Astrocyte (in vitro differentiated cells and primary cell): ENCODE data around the gene PRR35. TPM values are rescaled to one million over a fixed set of nuclear protein-coding genes. Genes with fewer than 3 reads are reported as not detected.

Experiments used
- DNase-seq: peaks from one replicate; pipeline ENCODE4 v3.0.0-alpha.2; 2010; ENCODE audit warnings: low read depth
- FAIRE-seq: peaks from 2 replicates; lab custom pipeline; 2011; peaks lifted over from hg19 to GRCh38; lab: Jason Lieb, UNC
- H2AFZ ChIP-seq: 2 replicates; pipeline ENCODE4 v1.6.0; 2012; ENCODE audit warnings: low read depth, low read length, inconsistent platforms
- H3K27ac ChIP-seq: 2 replicates; pipeline ENCODE4 v1.5.1; 2011; ENCODE audit warnings: low read depth, low read length, inconsistent platforms
- H3K27me3 ChIP-seq: 2 replicates; pipeline ENCODE4 v1.6.0; 2011; ENCODE audit warnings: low read length, inconsistent platforms; ENCODE audit not compliant: insufficient read depth
- H3K36me3 ChIP-seq: 2 replicates; pipeline ENCODE4 v1.5.1; 2011; ENCODE audit warnings: low read length, inconsistent platforms; ENCODE audit not compliant: insufficient read depth
- H3K4me1 ChIP-seq: 2 replicates; pipeline ENCODE4 v1.5.1; 2011; ENCODE audit warnings: low read length, inconsistent platforms; ENCODE audit not compliant: insufficient read depth
- H3K4me2 ChIP-seq: 2 replicates; pipeline ENCODE4 v1.6.0; 2012; ENCODE audit warnings: low read length, inconsistent platforms
- H3K4me3 ChIP-seq: 2 replicates; pipeline ENCODE4 v1.5.1; 2011; ENCODE audit warnings: low read depth, mild to moderate bottlenecking, low read length, inconsistent platforms; ENCODE audit not compliant: insufficient read depth
- H3K79me2 ChIP-seq: 2 replicates; pipeline ENCODE4 v1.6.0; 2012; ENCODE audit warnings: mild to moderate bottlenecking, low read length, inconsistent platforms; ENCODE audit not compliant: insufficient read depth
- H3K9ac ChIP-seq: 2 replicates; pipeline ENCODE4 v1.6.0; 2012; ENCODE audit warnings: mild to moderate bottlenecking, low read length, inconsistent platforms
- H3K9me3 ChIP-seq: 2 replicates; pipeline ENCODE4 v1.5.1; 2012; ENCODE audit warnings: low read depth, mild to moderate bottlenecking, low read length, inconsistent platforms; ENCODE audit not compliant: insufficient read depth
- H4K20me1 ChIP-seq: 2 replicates; pipeline ENCODE4 v1.6.0; 2012; ENCODE audit warnings: low read length, inconsistent platforms; ENCODE audit not compliant: insufficient read depth
- H3K27ac Mint-ChIP-seq: one replicate; pipeline ENCODE4 v1.8.0; 2021; ENCODE audit warnings: mild to moderate bottlenecking, mixed read lengths; ENCODE audit not compliant: unreplicated experiment
- H3K27me3 Mint-ChIP-seq: one replicate; pipeline ENCODE4 v1.8.0; 2021; ENCODE audit warnings: low read depth, mixed read lengths; ENCODE audit not compliant: unreplicated experiment
- H3K36me3 Mint-ChIP-seq: one replicate; pipeline ENCODE4 v1.8.0; 2021; ENCODE audit warnings: low read depth, mixed read lengths; ENCODE audit not compliant: unreplicated experiment
- H3K4me1 Mint-ChIP-seq: one replicate; pipeline ENCODE4 v1.8.0; 2021; ENCODE audit warnings: low read depth, mixed read lengths; ENCODE audit not compliant: unreplicated experiment
- H3K4me3 Mint-ChIP-seq: one replicate; pipeline ENCODE4 v1.8.0; 2021; ENCODE audit warnings: mild to moderate bottlenecking, moderate library complexity, mixed read lengths; ENCODE audit not compliant: unreplicated experiment
- H3K9me3 Mint-ChIP-seq: one replicate; pipeline ENCODE4 v1.8.0; 2021; ENCODE audit warnings: mild to moderate bottlenecking, mixed read lengths; ENCODE audit not compliant: unreplicated experiment
- CTCF ChIP-seq: IDR thresholded peaks from 2 replicates; pipeline ENCODE4 v1.5.1; 2011; ENCODE audit warnings: low read depth, mild to moderate bottlenecking, inconsistent platforms, low read length, moderate library complexity; ENCODE audit not compliant: insufficient read depth
- EZH2 ChIP-seq: IDR thresholded peaks from 2 replicates; pipeline ENCODE4 v1.6.1; 2012; ENCODE audit warnings: mild to moderate bottlenecking, low read length, inconsistent platforms; ENCODE audit not compliant: insufficient read depth
- total RNA-seq: library from RNA; stranded (reverse); gene quantifications from 2 replicates; pipeline ENCODE4 v1.2.1, GENCODE V29; 2021

Gene PRR35
- total RNA-seq, 1 donor from 2014 or later: 0.09 TPM

- H3K27me3 ChIP-seq: peaks cover 20% of the 10 kb centered on the region
- H3K27ac Mint-ChIP-seq: no peak overlapping the region
Measured at GRCh38 chr16:557463-558297, 2.5 kb upstream of the PRR35 start.

GRCh38 chr16:558298-559020, 1.7 kb upstream of the PRR35 start:
- no peak overlapping the region for H3K27ac ChIP-seq
- FAIRE-seq: no peak
- H4K20me1 ChIP-seq: peaks cover 5% of the 10 kb centered on the region
- H3K4me3 Mint-ChIP-seq: no peak overlapping the region
- peaks cover 2% of the 10 kb centered on the region for H3K4me1 Mint-ChIP-seq
- TF ChIP-seq EZH2: no peak
- TF ChIP-seq CTCF: no peak
- H2AFZ ChIP-seq: no peak overlapping the region
- no peak for DNase-seq
- H3K9ac ChIP-seq: no peak overlapping the region
- H3K36me3 ChIP-seq: no peaks in the 10 kb centered on the region
- no peaks in the 10 kb centered on the region for H3K79me2 ChIP-seq
- H3K27ac Mint-ChIP-seq: no peak overlapping the region
- H3K9me3 Mint-ChIP-seq: no peaks in the 10 kb centered on the region
- no peaks in the 10 kb centered on the region for H3K36me3 Mint-ChIP-seq
- H3K27me3 ChIP-seq: peaks cover 21% of the 10 kb centered on the region
- no peak overlapping the region for H3K4me2 ChIP-seq
- no peak overlapping the region for H3K4me3 ChIP-seq
- peaks cover 16% of the 10 kb centered on the region for H3K4me1 ChIP-seq
- peaks cover 10% of the 10 kb centered on the region for H3K27me3 Mint-ChIP-seq
- no peaks in the 10 kb centered on the region for H3K9me3 ChIP-seq

More at GRCh38 chr16:557463-558297, 2.5 kb upstream of the PRR35 start:
- H3K9ac ChIP-seq: no peak overlapping the region
- DNase-seq (no peak), FAIRE-seq (no peak)
- Mint-ChIP-seq H3K4me3 (no peak overlapping the region), H3K4me1 (peaks cover 2% of the 10 kb centered on the region), H3K36me3 (no peaks in the 10 kb centered on the region), H3K9me3 (no peaks in the 10 kb centered on the region), H3K27me3 (peaks cover 9% of the 10 kb centered on the region)
- no peak overlapping the region for H3K4me3 ChIP-seq
- H3K79me2 ChIP-seq: no peaks in the 10 kb centered on the region
- peaks cover 16% of the 10 kb centered on the region for H3K4me1 ChIP-seq
- peaks cover 5% of the 10 kb centered on the region for H4K20me1 ChIP-seq
- H3K36me3 ChIP-seq: no peaks in the 10 kb centered on the region
- no peak overlapping the region for H2AFZ ChIP-seq
- H3K9me3 ChIP-seq: no peaks in the 10 kb centered on the region
- no peak for TF ChIP-seq EZH2
- no peak for TF ChIP-seq CTCF
- no peak overlapping the region for H3K4me2 ChIP-seq
- H3K27ac ChIP-seq: no peak overlapping the region
